Esophagus muscularis mucosa (tissue), 4 donors: Measurements from ENCODE around the gene DEPDC7.

Source experiments
- CTCF ChIP-seq, 3 experiments: fragments of 200-600 bp in 2 of 3; fragments of 450-650 bp in 1 of 3; sonication (generic) in 2 of 3; IDR thresholded peaks; one replicate each; pipeline ENCODE4 v1.5.1; 2017 to 2019; ENCODE audit warnings: antibody characterized with exemption in 3 of 3, mild to moderate bottlenecking in 2 of 3, moderate library complexity in 1 of 3
- EP300 ChIP-seq: sonication (generic); formaldehyde crosslinking; IDR thresholded peaks from one replicate; pipeline ENCODE4 v1.6.1; 2017; ENCODE audit warnings: antibody characterized with exemption
- POLR2A ChIP-seq: fragments of 450-650 bp; IDR thresholded peaks from one replicate; pipeline ENCODE4 v1.6.1; 2017; ENCODE audit warnings: antibody characterized with exemption, moderate library complexity, mild to moderate bottlenecking, low read depth

GRCh38 chr11:33021501-33021900 lies 5.8 kb downstream of the DEPDC7 start:
- TF ChIP-seq CTCF (IDR thresholded peaks at IDR 0.05) (no peak), EP300 (no peak), POLR2A (no peak)
